Measurements from ENCODE around the gene ATP10A. TPM values are rescaled to one million over a fixed set of nuclear protein-coding genes. Genes with fewer than 3 reads are reported as not detected.

Gene ATP10A
- total RNA-seq, 1 donor from 2014 or later: 0.22 TPM

DNA sequence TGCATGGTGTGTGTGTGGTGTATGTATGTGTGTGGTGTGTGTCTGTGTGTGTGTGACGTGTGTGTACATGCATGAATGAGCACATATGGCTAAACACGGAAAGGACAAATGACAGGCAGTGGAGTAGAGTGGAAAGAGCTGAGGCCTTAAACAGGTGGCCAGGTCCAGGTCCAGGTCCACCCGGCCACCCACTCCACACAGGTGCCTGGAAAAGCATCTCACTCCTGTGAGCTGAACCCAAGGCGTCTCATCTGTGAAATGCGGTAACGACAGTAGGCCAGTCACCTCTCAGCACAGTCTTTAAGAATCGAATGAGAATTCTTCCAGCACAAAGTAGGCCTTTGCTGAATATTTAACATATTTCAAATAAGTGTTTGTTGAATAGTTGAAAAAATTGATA, 58.7 kb downstream of the ATP10A start:
- no peak overlapping the region for H3K4me3 Mint-ChIP-seq
- no peak for DNase-seq (ENCODE audit: low spot score in 2 of 2, unreplicated experiment in 2 of 2)
- H3K4me1 Mint-ChIP-seq: peaks cover 9% of the 10 kb centered on the region
- no peak overlapping the region for H3K27ac Mint-ChIP-seq
- no peaks in the 10 kb centered on the region for H3K36me3 Mint-ChIP-seq
- H3K9me3 Mint-ChIP-seq: no peaks in the 10 kb centered on the region
- TF ChIP-seq, protein P1, sequence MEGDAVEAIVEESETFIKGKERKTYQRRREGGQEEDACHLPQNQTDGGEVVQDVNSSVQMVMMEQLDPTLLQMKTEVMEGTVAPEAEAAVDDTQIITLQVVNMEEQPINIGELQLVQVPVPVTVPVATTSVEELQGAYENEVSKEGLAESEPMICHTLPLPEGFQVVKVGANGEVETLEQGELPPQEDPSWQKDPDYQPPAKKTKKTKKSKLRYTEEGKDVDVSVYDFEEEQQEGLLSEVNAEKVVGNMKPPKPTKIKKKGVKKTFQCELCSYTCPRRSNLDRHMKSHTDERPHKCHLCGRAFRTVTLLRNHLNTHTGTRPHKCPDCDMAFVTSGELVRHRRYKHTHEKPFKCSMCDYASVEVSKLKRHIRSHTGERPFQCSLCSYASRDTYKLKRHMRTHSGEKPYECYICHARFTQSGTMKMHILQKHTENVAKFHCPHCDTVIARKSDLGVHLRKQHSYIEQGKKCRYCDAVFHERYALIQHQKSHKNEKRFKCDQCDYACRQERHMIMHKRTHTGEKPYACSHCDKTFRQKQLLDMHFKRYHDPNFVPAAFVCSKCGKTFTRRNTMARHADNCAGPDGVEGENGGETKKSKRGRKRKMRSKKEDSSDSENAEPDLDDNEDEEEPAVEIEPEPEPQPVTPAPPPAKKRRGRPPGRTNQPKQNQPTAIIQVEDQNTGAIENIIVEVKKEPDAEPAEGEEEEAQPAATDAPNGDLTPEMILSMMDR (IDR thresholded peaks at IDR 0.05; ENCODE audit: unreplicated experiment): no peak
- H3K27me3 Mint-ChIP-seq (ENCODE audit: low read depth): peaks cover 7% of the 10 kb centered on the region

DNA sequence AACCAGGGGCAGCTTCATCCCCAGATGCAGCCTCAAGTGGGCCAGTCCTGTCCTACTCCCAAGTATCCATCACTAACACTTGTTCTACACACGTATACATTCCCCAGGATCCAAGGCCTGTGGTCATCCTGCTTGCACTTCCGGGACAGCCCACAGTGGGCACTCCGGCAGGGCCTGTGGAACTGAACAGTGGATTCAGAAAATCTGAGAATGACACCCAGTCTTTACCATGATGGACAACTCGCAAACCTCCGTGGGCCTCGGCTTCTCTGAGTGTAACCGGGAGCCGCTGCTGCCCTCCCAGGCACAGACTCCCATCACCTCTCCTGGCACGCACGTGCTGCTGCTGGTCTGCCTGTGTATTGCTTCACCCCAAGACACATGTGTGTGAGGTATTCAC, 59.6 kb downstream of the ATP10A start:
- H3K36me3 Mint-ChIP-seq: no peaks in the 10 kb centered on the region
- H3K27me3 Mint-ChIP-seq (ENCODE audit: low read depth): peaks cover 10% of the 10 kb centered on the region
- peaks cover 17% of the 10 kb centered on the region for H3K4me1 Mint-ChIP-seq
- H3K9me3 Mint-ChIP-seq: no peaks in the 10 kb centered on the region
- TF ChIP-seq, protein P1 (IDR thresholded peaks at IDR 0.05; ENCODE audit: unreplicated experiment): no peak
- DNase-seq (ENCODE audit: low spot score in 2 of 2, unreplicated experiment in 2 of 2): no peak
- no peak overlapping the region for H3K27ac Mint-ChIP-seq
- H3K4me3 Mint-ChIP-seq: no peak overlapping the region

DNA sequence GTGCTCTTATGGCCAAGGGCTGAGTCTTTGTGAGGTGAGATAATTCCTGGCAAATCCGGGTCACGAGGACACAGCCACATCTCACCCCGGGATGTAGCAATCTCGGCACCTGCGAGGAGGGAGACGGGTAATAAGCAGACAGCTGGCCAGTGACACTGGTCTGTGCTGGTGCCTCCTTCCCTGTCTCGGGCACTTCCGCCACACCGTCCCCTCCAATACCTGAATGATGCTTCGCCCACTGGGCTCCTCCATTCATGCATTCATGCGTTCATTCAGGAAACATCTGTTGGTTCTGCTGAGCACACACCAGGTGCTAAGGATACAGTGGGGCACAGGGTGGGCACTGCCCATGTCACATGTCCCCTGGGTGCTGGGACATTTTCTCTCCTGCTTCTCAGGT, 60.1 kb downstream of the ATP10A start:
- no peak for DNase-seq (ENCODE audit: low spot score in 2 of 2, unreplicated experiment in 2 of 2)
- Mint-ChIP-seq H3K4me3 (no peak overlapping the region), H3K4me1 (peaks cover 22% of the 10 kb centered on the region), H3K27me3 (ENCODE audit: low read depth) (peaks cover 10% of the 10 kb centered on the region), H3K27ac (no peak overlapping the region), H3K9me3 (no peaks in the 10 kb centered on the region), H3K36me3 (no peaks in the 10 kb centered on the region)
- TF ChIP-seq, protein P1 (IDR thresholded peaks at IDR 0.05; ENCODE audit: unreplicated experiment): no peak

DNA sequence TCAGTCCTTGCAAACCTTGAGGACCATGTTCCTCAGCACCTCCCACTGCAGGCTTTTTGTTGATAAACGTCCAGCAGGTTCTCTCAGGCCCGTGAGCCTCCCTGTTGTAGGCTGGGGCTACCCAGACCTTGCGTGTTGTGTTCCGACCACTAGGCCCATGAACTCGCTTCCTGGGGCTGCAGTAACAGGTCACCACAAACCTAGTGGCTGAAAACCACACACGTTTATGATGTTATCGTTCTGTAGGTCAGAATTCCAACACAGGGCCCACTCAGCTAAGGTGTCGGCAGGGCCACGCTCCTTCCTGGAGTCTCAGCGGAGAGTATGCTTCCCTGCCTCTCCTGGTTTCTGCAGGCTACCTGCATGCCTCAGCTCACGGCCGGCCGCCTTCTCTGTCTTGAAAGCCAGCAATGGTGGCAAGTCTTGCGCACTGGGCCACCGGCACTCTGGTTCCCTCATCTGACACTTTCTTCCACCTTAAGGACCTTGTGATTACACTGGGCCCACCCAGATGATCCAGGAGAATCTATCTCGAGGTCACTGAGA, 60.8 kb downstream of the ATP10A start:
- TF ChIP-seq, protein P1 (IDR thresholded peaks at IDR 0.05; ENCODE audit: unreplicated experiment): no peak
- Mint-ChIP-seq H3K4me1 (peaks cover 27% of the 10 kb centered on the region), H3K36me3 (no peaks in the 10 kb centered on the region), H3K27ac (no peak overlapping the region), H3K9me3 (no peaks in the 10 kb centered on the region), H3K4me3 (no peak overlapping the region), H3K27me3 (ENCODE audit: low read depth) (peaks cover 10% of the 10 kb centered on the region)
- no peak for DNase-seq (ENCODE audit: low spot score in 2 of 2, unreplicated experiment in 2 of 2)

DNA sequence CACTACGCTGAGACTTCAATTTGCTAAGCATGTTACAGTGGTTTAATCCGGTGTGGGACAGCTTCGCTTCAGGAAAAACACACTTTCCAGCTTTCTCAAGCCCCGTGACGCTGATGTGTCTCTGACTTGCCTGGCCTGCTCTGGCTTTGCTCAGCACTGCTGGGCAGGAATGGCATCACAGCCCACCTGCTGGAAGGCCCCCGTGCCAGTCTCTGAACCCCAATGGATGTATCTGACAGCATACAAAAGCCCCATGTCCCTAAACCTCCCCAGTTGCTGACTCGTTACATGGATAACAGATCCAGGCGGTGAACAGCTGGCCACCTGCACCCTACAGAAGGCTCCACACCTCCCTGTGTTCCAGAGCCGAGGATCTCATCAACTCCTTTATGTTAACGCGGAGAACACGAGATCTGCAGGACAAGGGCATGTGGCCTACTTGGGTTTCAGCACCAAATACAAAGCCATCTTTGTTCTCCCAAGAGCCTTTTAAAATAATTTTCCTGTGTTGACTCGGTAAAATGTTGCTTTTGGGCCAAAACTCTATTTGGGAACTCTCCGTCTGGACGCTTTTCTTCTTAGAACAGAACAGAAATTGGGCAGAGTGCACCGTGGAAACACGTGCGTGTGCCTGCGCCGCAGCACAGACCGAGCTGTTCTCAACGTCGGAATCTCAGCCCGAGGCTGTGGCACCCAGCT, 61.4 kb downstream of the ATP10A start:
- TF ChIP-seq, protein P1 (IDR thresholded peaks at IDR 0.05; ENCODE audit: unreplicated experiment): no peak

More for the DNA sequence above, 61.4 kb downstream of the ATP10A start:
- peaks cover 30% of the 10 kb centered on the region for H3K4me1 Mint-ChIP-seq
- H3K27ac Mint-ChIP-seq: no peak overlapping the region
- H3K9me3 Mint-ChIP-seq: no peaks in the 10 kb centered on the region
- no peak for DNase-seq (ENCODE audit: low spot score in 2 of 2, unreplicated experiment in 2 of 2)
- H3K27me3 Mint-ChIP-seq (ENCODE audit: low read depth): peaks cover 8% of the 10 kb centered on the region
- no peak overlapping the region for H3K4me3 Mint-ChIP-seq
- H3K36me3 Mint-ChIP-seq: no peaks in the 10 kb centered on the region

All from mesothelial cell of epicardium (in vitro differentiated cells).